ENCODE data around the gene TIMM22.

Gene TIMM22

DNA sequence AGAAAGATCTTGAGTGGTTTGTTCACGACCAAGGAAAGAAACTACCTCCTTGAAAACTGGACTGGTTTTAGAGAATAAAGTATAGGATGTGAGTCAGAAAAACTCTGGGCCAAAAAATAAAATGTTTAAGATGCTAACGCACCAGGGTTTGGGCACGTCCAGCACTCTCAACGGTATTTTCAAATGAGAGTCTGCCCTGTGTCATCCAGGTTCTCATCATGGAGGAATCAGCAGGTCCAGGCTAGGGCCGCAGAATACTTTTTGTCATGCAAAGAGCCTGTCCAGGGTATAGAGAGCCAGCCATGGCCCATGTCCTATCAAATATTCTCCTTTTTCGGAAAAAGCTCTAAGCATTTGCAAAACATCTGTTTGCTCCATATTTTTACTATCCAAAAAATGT is 19.8 kb upstream of the TIMM22 start:
- TF ChIP-seq, protein P1, sequence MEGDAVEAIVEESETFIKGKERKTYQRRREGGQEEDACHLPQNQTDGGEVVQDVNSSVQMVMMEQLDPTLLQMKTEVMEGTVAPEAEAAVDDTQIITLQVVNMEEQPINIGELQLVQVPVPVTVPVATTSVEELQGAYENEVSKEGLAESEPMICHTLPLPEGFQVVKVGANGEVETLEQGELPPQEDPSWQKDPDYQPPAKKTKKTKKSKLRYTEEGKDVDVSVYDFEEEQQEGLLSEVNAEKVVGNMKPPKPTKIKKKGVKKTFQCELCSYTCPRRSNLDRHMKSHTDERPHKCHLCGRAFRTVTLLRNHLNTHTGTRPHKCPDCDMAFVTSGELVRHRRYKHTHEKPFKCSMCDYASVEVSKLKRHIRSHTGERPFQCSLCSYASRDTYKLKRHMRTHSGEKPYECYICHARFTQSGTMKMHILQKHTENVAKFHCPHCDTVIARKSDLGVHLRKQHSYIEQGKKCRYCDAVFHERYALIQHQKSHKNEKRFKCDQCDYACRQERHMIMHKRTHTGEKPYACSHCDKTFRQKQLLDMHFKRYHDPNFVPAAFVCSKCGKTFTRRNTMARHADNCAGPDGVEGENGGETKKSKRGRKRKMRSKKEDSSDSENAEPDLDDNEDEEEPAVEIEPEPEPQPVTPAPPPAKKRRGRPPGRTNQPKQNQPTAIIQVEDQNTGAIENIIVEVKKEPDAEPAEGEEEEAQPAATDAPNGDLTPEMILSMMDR (IDR thresholded peaks at IDR 0.05), result no peak

DNA sequence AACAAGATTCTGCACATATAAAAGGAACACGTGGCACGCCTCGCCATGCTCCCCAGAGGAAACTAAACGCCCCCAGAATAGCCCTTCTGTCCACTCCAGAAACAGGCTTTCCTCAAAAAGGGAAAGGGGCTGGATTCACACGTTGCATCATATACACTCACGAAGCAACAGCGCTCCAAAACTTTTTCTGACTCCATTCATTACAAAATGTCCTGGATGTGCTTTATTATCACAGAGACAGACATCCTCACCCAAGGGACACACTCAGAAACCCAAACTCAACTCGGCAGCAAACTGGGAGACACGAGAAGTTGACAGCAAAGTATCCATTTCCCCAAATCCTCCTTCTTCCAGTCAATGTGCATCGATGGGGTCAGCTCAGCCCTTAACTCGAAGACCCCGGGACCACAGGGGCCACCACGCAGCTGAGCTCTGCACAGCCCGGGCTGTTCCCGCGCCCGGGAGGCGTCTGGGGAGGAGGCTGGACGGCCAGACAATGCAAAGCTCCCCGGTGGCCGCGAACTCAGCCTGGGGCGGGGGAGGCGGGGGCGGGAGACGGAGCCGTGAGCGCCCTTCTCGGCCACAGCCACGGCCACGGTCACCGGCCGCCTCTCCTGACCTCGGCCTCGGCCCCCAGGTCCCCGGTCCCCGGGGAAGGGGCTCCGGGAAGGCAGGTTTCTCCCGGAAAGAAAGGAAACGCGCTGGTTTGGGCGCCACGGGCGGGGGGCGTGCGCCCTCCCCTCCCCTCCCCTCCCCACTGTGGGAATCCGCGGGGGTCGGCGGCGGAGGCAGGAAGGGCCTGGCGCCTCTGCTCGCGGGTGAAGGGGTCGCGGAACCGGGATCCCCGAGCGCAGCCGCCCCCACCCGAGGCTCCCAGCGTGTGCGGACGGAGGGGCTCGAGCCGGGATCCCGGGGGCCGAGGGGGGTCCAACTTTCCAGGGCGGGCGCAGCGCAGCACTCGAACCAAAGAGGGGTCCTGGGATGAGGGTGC is 18.5 kb upstream of the TIMM22 start:
- TF ChIP-seq, protein P1 (IDR thresholded peaks at IDR 0.05), result no peak

DNA sequence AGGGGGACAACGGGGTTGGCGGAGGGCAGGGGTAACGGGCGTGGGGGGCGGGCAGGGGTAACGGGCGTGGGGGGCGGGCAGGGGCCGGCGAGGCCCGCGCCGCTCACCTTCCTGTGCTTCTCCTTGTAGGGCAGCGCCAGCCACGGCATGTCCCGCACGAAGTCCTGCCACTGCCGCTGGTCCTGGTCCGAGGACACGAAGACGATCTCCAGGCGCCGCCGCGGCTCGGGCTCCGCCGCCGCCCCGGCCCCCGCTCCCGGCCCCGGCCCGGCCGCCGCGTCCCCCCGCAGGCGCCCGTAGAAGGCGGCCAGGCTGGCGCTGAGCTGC is 17.8 kb upstream of the TIMM22 start:
- TF ChIP-seq, protein P1 (IDR thresholded peaks at IDR 0.05), result no peak; the same call in 1 of the 2 replicates

DNA sequence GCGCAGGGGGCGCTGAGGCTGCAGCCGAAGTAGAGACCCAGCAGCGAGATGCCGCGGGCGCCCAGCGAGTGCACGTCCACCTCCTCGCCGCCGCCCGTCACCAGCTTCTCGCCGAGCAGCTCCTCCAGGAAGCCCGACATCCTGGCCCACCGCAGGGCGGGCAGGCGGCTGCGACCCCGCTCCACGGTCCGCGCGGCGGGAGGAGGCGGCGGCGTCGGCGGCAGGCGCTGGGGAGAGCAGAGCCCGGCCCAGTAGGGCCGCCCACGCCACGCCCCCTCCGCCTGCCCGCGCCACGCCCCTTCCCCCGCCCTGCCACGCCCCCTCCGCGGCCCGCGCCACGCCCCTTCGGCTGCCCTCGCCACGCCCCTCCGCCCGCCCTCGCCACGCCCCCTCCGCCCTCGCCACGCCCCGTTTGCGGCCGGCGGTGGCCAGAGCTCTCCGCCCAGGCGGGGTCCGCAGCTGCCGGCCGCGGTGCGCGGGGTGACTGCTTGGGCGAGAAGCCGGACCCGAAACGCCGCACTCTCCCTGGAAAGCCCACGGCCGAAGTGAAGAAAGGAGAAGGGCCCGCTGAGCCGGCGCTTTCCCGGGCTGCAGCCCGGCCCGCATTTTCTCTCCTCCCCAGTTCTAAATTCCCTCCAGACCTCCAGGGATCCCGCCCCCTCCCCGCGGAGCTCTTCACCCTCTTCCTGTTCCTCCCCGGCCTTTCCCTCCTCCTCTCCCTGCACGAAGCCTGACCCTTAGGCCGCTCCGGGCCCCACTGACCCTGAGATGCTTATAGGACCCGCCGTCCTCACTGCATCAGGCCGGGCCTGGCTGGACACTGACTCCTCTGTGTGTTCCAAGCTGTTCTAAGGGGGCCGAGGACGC is 17.2 kb upstream of the TIMM22 start, which contains the start of gene NXN:
Gene NXN, minus strand, starts transcription at position 238 of the 867 bp plus-strand sequence.
- TF ChIP-seq, protein P1 (IDR thresholded peaks at IDR 0.05), result peak; percentile 47; the same call in 1 of the 2 replicates

DNA sequence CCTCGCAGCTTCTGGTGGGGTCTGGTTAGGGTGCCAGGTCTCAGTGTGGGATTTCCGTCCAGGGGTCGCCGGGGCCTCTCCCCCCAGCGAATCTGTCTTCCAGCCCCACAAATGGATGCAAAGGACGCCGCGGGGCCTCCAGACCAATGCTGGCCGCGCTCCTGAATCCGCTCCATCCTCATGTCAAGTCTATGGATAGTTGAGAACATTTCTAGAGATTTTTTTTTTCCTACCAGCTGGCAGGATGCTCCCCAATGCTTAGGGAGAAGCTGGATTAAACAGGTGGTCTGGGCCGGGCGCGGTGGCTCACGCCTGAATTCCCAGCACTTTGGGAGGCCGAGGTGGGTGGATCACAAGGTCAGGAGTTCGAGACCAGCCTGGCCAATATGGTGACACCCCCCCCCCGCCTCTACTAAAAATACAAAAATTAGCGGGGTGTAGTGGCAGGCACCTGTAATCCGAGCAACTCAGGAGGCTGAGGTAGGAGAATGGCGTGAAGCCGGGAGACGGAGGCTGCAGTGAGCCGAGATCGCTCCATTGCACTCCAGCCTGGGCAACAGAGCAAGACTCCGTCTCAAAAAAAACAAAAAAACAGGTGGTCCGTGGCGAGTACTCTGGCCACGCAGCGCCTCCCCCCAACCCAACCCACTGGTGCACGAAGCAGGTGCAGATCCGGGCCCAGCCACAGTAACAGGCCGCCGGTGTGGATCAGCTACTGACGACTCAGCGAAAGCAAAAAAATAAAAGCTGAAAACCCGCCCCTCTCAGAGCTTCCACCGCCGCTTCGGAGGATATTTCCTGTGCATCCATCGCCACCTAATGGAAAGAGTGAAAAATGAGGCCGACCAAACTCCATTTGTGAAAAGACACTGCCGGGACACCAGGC is 16.3 kb upstream of the TIMM22 start:
- TF ChIP-seq, protein P1 (IDR thresholded peaks at IDR 0.05), result peak; percentile 72

DNA sequence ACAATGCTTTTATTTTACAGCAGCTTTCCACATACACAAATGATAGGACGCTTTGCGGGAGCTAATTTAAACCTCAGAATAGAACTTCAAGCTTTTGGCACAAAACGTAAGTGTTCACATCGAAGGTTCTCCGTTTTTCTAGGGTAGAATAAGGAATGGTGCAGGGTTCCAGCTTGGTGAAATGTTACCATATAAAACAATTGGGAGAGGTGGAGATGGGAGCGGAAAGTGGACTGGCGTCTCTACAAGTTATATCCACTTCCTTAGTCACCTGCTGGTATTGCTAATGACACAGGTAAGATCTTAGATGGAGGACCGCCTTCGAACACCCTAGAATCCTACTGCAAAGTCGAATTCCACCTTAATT is 15.7 kb upstream of the TIMM22 start:
- TF ChIP-seq, protein P1 (IDR thresholded peaks at IDR 0.05), result no peak

DNA sequence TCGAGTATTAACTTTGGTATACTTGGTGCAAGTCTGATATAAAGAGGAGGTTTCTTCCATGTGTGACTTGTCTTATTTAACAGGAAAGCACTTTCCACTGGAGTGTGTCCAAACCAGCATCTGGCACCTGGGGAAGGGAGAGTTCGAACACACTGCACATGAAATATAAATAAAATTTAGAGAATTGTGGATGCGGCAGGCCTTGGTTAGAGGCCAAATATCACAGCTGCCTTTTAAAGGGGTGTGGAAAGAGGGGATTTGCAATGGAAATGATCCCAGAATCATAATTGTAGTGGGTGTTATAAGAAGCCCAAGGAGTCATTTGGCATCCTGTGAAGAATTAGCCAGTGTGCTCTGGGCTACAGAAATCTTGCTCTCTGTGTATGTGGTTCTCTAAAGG is 13.0 kb upstream of the TIMM22 start:
- TF ChIP-seq, protein P1 (IDR thresholded peaks at IDR 0.05), result no peak
